A549 treated with ZK216348 at 1 μM for 4 hours (cell line): ENCODE results near the gene GJA8. TPM values are rescaled to one million over a fixed set of nuclear protein-coding genes. Genes with fewer than 3 reads are reported as not detected.

Experiments
- total RNA-seq: library from RNA; stranded (reverse); fragments of 200-300 nt; extraction: Qiagen RNA extraction; gene quantifications from 5 replicates; pipeline ENCODE4 v1.2.3, GENCODE V29; 2022; ENCODE audit warnings: low read depth

The GJA8 gene
- not detected in 5 replicates for total RNA-seq

DNA sequence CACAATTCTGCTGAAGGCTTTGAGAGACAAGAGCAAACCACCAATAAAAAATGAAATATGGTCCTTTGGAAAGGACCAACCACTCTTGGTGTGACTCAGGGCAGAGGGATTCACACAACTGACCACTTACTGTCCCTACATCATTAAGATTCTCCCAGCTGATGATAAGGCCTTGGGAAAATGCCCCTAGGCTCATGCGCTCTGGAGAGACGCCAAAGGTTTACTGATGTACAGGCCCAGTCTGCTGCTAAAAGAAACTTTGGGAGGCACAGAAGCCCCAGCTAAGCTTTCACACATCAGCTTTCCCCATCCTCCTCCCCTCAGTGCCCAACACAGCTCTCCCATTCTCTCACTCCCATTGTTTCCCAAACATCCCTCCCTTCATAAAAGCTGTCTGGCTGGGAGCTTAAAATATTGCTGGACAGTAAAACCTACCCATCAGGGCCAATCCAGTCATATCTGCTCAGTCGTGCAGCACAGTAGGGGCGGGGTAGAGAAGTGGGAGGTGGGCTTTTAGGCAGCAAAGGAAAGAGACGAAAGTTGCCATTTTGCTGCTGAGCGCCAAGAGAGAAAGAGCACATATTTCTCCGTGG is at the start of gene GJA8:
Gene GJA8 (plus strand): TSS at position 543 of the 593 bp plus-strand sequence. CDS start 5,161 bp downstream, outside the sequence.

DNA sequence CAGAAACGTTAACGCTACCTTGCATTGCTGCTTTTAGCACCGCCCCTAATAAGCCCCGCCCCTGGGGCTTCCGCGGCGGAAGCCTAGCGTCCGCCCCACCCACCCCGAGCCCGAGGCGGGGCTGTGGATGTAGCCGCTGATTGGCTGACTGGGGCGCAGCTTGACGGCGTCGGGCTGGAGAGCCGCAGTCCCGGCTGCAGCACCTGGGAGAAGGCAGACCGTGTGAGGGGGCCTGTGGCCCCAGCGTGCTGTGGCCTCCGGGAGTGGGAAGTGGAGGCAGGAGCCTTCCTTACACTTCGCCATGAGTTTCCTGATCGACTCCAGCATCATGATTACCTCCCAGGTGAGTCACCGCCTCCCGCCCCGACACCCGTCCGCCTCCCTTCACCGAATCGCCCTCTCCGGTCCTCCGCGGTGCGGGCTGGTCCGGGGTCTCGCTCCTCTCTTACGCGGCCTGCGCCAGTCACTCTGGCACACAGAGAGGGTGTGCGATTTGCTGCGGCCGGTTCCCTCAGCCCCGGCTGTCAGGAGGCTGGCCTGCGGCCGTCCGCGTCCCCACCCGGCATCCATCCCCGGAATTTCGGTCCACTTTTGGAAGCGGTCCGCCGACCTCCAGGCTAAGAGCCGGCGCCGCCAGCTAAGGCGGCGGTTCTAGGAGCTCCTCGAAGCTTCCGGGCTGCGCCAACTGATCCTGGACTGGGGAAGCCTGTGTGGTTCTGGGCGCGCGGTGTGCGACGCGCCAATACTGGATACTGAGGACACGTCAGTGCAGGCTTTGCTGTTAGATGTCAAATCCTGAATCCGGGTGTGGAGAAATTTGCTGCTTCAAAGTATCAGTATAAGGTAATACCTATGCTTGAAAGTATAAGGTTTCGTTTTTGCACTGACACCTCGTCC is 25.9 kb downstream of the GJA8 start, which contains the start of gene GPR89B:
Gene GPR89B (plus strand): TSS at position 185 of the 897 bp plus-strand sequence. CDS start 117 bp downstream, at position 302.

Other genes with a start within 250 kb of the GJA8 start
- 16.1 to 23.9 TPM (median 20.6 TPM) in 5 replicates for gene ACP6, start 232.3 kb upstream of the GJA8 start, total RNA-seq
- gene GJA5, start 142.2 kb upstream of the GJA8 start, total RNA-seq = not detected in 5 replicates
- gene GPR89B, start 25.6 kb downstream of the GJA8 start, total RNA-seq = 3.8 to 5.7 TPM (median 5.0 TPM) in 5 replicates
- gene NBPF11, start 249.5 kb downstream of the GJA8 start, total RNA-seq = 4.5 to 5.1 TPM (median 4.6 TPM) in 5 replicates